PC-3 (cell line): ENCODE results near the gene RAB34. TPM values are rescaled to one million over a fixed set of nuclear protein-coding genes. Genes with fewer than 3 reads are reported as not detected.

ENCODE experiments used
- ATAC-seq: fragments of 200-7000 bp; cut with Tn5 transposase; 2 replicates; pipeline ENCODE4 v1.9.1; 2020; ENCODE audit warnings: mild to moderate bottlenecking, moderate library complexity
- BruUV-seq: library from RNA; stranded (reverse); fragments of 400-500 nt; replicated peaks from 2 replicates; lab custom pipeline; 2021; lab: Mats Ljungman, UMichigan
- CTCF ChIA-PET: fragments of 300-600 bp; sonication (Branson Sonifier 250); formaldehyde crosslinking; loops from one replicate; lab custom pipeline; 2022; ENCODE audit warnings: antibody characterized with exemption; lab: Charles Lee
- POLR2A ChIA-PET: fragments of 300-600 bp; sonication (Branson Sonifier 250); formaldehyde crosslinking; loops from one replicate; lab custom pipeline; 2022; ENCODE audit warnings: antibody characterized with exemption; ENCODE audit not compliant: unreplicated experiment; lab: Charles Lee
- DNase-seq: peaks from one replicate; pipeline ENCODE4 v3.0.0-alpha.2; 2015
- H2AFZ ChIP-seq: fragments of 300-600 bp; sonication (generic); 2 replicates; pipeline ENCODE4 v1.6.0; 2016; ENCODE audit warnings: antibody characterized with exemption, low read length
- H3F3A ChIP-seq: fragments of 300-600 bp; sonication (generic); one replicate; pipeline ENCODE4 v1.6.0; 2017; ENCODE audit warnings: antibody characterized with exemption, low read length, control low read depth, mild to moderate bottlenecking; ENCODE audit not compliant: unreplicated experiment
- H3K27ac ChIP-seq: fragments of 300-600 bp; sonication (generic); 2 replicates; pipeline ENCODE4 v1.5.1; 2016; ENCODE audit warnings: mild to moderate bottlenecking, low read length
- H3K27me3 ChIP-seq: fragments of 300-600 bp; sonication (generic); 2 replicates; pipeline ENCODE4 v1.6.1; 2016; ENCODE audit warnings: low read length, mixed read lengths
- H3K36me3 ChIP-seq: fragments of 300-600 bp; sonication (generic); 2 replicates; pipeline ENCODE4 v1.6.1; 2016; ENCODE audit warnings: low read depth, mixed run types, low read length, mixed read lengths
- H3K4me1 ChIP-seq: fragments of 300-600 bp; sonication (generic); 2 replicates; pipeline ENCODE4 v1.5.1; 2016; ENCODE audit warnings: low read length; ENCODE audit not compliant: insufficient read depth
- H3K4me2 ChIP-seq: fragments of 300-600 bp; sonication (generic); 2 replicates; pipeline ENCODE4 v1.6.0; 2016; ENCODE audit warnings: low read length
- H3K4me3 ChIP-seq: fragments of 300-600 bp; sonication (generic); 2 replicates; pipeline ENCODE4 v1.5.1; 2016; ENCODE audit warnings: mild to moderate bottlenecking, low read length, mixed read lengths
- H3K79me2 ChIP-seq: fragments of 300-600 bp; sonication (generic); 2 replicates; pipeline ENCODE4 v1.6.1; 2017; ENCODE audit warnings: low read length, mixed read lengths
- H3K9ac ChIP-seq: fragments of 300-600 bp; sonication (generic); 2 replicates; pipeline ENCODE4 v1.6.0; 2016; ENCODE audit warnings: mild to moderate bottlenecking, low read length
- H3K9me2 ChIP-seq: fragments of 300-600 bp; sonication (generic); replicated peaks from 2 replicates; pipeline ENCODE4 v1.6.1; 2016; ENCODE audit warnings: mixed run types, low read length, mixed read lengths
- H3K9me3 ChIP-seq: fragments of 300-600 bp; sonication (generic); 2 replicates; pipeline ENCODE4 v1.6.1; 2016; ENCODE audit warnings: low read length, mixed read lengths
- H4K20me1 ChIP-seq: fragments of 300-600 bp; sonication (generic); 2 replicates; pipeline ENCODE4 v1.6.1; 2016; ENCODE audit warnings: low read length, mixed read lengths
- EZH2 ChIP-seq: fragments of 300-600 bp; sonication (generic); IDR thresholded peaks from one replicate; pipeline ENCODE4 v1.6.1; 2017; ENCODE audit warnings: antibody characterized with exemption, mild to moderate bottlenecking, low read length; ENCODE audit not compliant: unreplicated experiment
- EZH2phosphoT487 ChIP-seq: fragments of 300-600 bp; sonication (generic); IDR thresholded peaks from 2 replicates; pipeline ENCODE4 v1.6.1; 2018; ENCODE audit warnings: mild to moderate bottlenecking, antibody characterized with exemption, low read length, borderline replicate concordance
- intact Hi-C: fragments of 100-400 bp; cut with micrococcal nuclease; formaldehyde crosslinking; loops from 2 replicates; pipeline ENCODE4 v1.9.0; 2023
- total RNA-seq: library from RNA; depleted of rRNA; stranded (reverse); fragments of >200 nt; gene quantifications from 2 replicates; pipeline ENCODE4 v1.2.3, GENCODE V29; 2014
- TF ChIP-seq, protein P1 (sequence below): fragments of 300-600 bp; sonication (generic); conservative IDR thresholded peaks from 2 replicates; pipeline ENCODE4 v1.5.1; 2017; ENCODE audit warnings: antibody characterized with exemption, low read depth, mild to moderate bottlenecking, low read length

RAB34 gene
- total RNA-seq, 1 experiment from 2014 or later, result 211 TPM

DNA sequence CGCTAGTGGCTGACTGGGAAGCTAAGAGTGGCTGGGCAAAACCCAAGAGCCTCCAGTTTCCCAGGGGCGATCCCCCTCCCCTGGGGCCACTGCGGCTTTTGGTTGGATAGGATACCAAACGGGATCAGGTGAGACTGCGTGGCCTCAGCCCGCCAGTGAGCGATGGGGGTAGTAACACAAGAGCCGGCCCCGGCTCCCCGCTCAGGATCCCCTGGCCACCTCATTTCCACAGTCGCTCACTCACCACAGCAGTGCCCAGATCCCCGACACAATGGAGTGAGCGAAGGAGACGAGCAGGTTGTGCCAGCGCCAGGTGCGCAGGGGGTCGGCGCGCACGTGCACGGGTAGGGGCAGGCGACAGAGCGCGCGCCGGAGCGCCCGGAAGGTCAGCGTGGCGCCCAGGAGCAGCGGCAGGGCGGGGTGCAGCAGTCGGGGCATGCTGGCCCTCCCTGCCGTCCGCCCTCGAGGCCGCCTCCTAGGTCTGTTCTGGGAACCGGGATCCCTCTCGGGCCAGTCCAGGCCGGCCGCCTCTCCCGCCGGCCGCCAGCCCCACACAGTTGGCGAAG is 8.1 kb upstream of the RAB34 start:
- ATAC-seq (peak; percentile 41), DNase-seq (peak; percentile 68)
- H3K9ac ChIP-seq, result peak overlapping the region; percentile 94
- H4K20me1 ChIP-seq, result peaks cover 28% of the 10 kb centered on the region
- peaks cover 28% of the 10 kb centered on the region for H3K79me2 ChIP-seq
- no peaks in the 10 kb centered on the region for H3K27me3 ChIP-seq
- H3K27ac ChIP-seq, result peak overlapping the region; percentile 74
- peaks cover 37% of the 10 kb centered on the region for H3K36me3 ChIP-seq
- peaks cover 37% of the 10 kb centered on the region for H3K4me1 ChIP-seq
- no peaks in the 10 kb centered on the region for H3K9me2 ChIP-seq
- TF ChIP-seq EZH2phosphoT487 (no peak; the same call in 1 of the 2 replicates), EZH2 (no peak)
- TF ChIP-seq, protein P1, sequence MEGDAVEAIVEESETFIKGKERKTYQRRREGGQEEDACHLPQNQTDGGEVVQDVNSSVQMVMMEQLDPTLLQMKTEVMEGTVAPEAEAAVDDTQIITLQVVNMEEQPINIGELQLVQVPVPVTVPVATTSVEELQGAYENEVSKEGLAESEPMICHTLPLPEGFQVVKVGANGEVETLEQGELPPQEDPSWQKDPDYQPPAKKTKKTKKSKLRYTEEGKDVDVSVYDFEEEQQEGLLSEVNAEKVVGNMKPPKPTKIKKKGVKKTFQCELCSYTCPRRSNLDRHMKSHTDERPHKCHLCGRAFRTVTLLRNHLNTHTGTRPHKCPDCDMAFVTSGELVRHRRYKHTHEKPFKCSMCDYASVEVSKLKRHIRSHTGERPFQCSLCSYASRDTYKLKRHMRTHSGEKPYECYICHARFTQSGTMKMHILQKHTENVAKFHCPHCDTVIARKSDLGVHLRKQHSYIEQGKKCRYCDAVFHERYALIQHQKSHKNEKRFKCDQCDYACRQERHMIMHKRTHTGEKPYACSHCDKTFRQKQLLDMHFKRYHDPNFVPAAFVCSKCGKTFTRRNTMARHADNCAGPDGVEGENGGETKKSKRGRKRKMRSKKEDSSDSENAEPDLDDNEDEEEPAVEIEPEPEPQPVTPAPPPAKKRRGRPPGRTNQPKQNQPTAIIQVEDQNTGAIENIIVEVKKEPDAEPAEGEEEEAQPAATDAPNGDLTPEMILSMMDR, result no peak
- no peaks in the 10 kb centered on the region for H3K9me3 ChIP-seq
- no TSS peak for BruUV-seq
- H3K4me2 ChIP-seq, result peak overlapping the region; percentile 96
- H3K4me3 ChIP-seq, result peak overlapping the region; percentile 60
- H2AFZ ChIP-seq, result no peak overlapping the region
- POLR2A ChIA-PET, result interaction anchor here (1.4 kb wide), 1 partner anchor 21 kb away, joined by 4 read pairs; no protein-coding TSS in a partner anchor
- peaks cover 12% of the 10 kb centered on the region for H3F3A ChIP-seq
- intact Hi-C loops, result loop anchor here (2.0 to 10.0 kb wide), 2 partner anchors 179 to 227 kb away; partner anchors contain the start of gene DHRS13
- CTCF ChIA-PET, result interaction anchor here (1.5 to 4.0 kb wide), 6 partner anchors 9 to 226 kb away, joined by 5 to 55 read pairs (median 10); partner anchors contain the start of gene PHF12

DNA sequence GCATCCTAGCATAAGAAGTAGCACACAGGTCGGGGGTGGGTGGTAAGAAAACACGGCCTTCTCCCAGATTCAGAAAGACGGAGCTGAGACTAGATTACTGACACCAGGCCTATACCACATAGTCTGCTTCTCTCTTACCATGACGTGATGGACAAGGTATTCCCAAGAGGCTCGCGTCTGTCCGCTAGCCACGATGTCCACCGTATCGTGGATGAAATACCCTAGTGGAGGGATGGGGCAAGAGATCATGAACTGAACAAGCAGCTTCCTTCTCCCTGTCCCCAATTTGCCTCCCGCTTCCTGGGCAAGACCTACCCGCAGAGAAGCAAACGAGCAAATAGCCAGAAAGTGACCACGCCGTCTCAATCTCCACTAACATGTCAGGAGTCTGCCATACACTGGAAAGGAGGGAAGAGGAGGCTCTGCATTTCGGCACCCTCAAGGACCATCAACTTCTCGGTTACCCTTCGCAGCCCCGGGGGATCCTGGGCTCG is 7.5 kb upstream of the RAB34 start:
- Histone ChIP-seq H3K9me2 (no peaks in the 10 kb centered on the region), H3K4me1 (peaks cover 37% of the 10 kb centered on the region), H2AFZ (no peak overlapping the region), H3K36me3 (peaks cover 42% of the 10 kb centered on the region), H3K27me3 (no peaks in the 10 kb centered on the region), H3K79me2 (peaks cover 34% of the 10 kb centered on the region), H3K9me3 (no peaks in the 10 kb centered on the region), H3K4me2 (peak overlapping the region; percentile 96), H3K4me3 (peak overlapping the region; percentile 60), H4K20me1 (peaks cover 32% of the 10 kb centered on the region), H3K9ac (peak overlapping the region; percentile 94), H3F3A (peaks cover 12% of the 10 kb centered on the region), H3K27ac (peak overlapping the region; percentile 74)
- TF ChIP-seq EZH2phosphoT487, result no peak
- TF ChIP-seq, protein P1, result no peak
- no peak for TF ChIP-seq EZH2
- DNase-seq (peak; percentile 30), ATAC-seq (no peak; the same call in 1 of the 2 replicates)
- ChIA-PET POLR2A (no interaction called here), CTCF (interaction anchor here (4.0 kb wide), 1 partner anchor 25 kb away, joined by 55 read pairs; no protein-coding TSS in a partner anchor)
- intact Hi-C loops, result loop anchor here (10.0 kb wide), 1 partner anchor 180 kb away; the partner anchor contains the start of gene DHRS13
- TSS peak; percentile 30 for BruUV-seq
